Measurements from ENCODE around the gene MCFD2.

- TF ChIP-seq CTCF (IDR thresholded peaks at IDR 0.05; ENCODE audit: low read length), result no peak
- no peak for TF ChIP-seq EZH2phosphoT487 (IDR thresholded peaks at IDR 0.05; ENCODE audit: low read length)
- TF ChIP-seq EZH2 (optimal IDR thresholded peaks at IDR 0.05; ENCODE audit: low read depth, low read length), result no peak
Measured at GRCh38 chr2:46915811-46916630, 415 bp upstream of the MCFD2 start.

All from MM.1S (cell line).